22Rv1 (cell line): ENCODE results near the gene PRKCE.

Experiments used
- ZFX ChIP-seq: fragments of 450-650 bp; IDR thresholded peaks from 2 replicates; pipeline ENCODE4 v1.6.1; 2017; ENCODE audit warnings: antibody characterized with exemption, borderline replicate concordance
- TF ChIP-seq, protein P1 (sequence below): fragments of 450-650 bp; IDR thresholded peaks from 2 replicates; pipeline ENCODE4 v1.5.1; 2017; ENCODE audit warnings: mild to moderate bottlenecking

- TF ChIP-seq, protein P1, sequence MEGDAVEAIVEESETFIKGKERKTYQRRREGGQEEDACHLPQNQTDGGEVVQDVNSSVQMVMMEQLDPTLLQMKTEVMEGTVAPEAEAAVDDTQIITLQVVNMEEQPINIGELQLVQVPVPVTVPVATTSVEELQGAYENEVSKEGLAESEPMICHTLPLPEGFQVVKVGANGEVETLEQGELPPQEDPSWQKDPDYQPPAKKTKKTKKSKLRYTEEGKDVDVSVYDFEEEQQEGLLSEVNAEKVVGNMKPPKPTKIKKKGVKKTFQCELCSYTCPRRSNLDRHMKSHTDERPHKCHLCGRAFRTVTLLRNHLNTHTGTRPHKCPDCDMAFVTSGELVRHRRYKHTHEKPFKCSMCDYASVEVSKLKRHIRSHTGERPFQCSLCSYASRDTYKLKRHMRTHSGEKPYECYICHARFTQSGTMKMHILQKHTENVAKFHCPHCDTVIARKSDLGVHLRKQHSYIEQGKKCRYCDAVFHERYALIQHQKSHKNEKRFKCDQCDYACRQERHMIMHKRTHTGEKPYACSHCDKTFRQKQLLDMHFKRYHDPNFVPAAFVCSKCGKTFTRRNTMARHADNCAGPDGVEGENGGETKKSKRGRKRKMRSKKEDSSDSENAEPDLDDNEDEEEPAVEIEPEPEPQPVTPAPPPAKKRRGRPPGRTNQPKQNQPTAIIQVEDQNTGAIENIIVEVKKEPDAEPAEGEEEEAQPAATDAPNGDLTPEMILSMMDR, result no peak
- no peak for TF ChIP-seq ZFX
These were observed 541.9 kb downstream of the PRKCE start for GRCh38 chr2:46193356-46193755.
